ENCODE measurements around the gene TAMALIN.
"Not testable (repeated sequence)": the region's sequence is repeated elsewhere in the genome, so short reads cannot be mapped to it uniquely, and the experiment has no call there.

Gene TAMALIN

GRCh38 chr12:52006726-52007157 lies at the start of gene TAMALIN:
Gene TAMALIN (plus strand): TSS chr12:52006946. CDS start chr12:52007020, 74 bp downstream.
- DNase-seq (ENCODE audit: low read depth), result no peak

DNA sequence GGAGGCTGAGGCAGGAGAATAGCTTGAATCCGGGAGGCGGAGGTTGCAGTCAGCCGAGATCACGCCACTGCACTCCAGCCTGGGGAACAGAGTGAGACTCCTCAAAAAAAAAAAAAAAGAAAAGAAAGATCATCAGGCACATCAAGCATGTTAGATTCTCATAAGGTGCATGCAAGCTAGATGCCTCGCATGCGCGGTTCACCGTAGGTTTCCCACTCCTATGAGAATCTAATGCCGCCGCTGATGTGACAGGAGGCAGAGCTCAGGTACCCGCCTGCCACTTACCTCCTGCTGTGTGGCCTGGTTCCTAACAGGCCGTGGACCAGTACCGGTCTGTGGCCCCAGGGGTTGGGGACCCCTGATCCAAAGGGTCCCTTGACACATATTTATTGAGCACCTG lies 48.2 kb upstream of the TAMALIN start:
- no peak for DNase-seq (ENCODE audit: low read depth)

GRCh38 chr12:51959211-51959610 lies 47.5 kb upstream of the TAMALIN start:
- no peak for DNase-seq (ENCODE audit: low read depth)

- no peak for DNase-seq (ENCODE audit: low read depth)
Measured at GRCh38 chr12:51959921-51960320, 46.8 kb upstream of the TAMALIN start.

- no peak for DNase-seq (ENCODE audit: low read depth)
Measured at GRCh38 chr12:51960488-51960887, 46.3 kb upstream of the TAMALIN start.

- DNase-seq (ENCODE audit: low read depth), result no peak
Measured at GRCh38 chr12:51960890-51961289, 45.9 kb upstream of the TAMALIN start.

DNA sequence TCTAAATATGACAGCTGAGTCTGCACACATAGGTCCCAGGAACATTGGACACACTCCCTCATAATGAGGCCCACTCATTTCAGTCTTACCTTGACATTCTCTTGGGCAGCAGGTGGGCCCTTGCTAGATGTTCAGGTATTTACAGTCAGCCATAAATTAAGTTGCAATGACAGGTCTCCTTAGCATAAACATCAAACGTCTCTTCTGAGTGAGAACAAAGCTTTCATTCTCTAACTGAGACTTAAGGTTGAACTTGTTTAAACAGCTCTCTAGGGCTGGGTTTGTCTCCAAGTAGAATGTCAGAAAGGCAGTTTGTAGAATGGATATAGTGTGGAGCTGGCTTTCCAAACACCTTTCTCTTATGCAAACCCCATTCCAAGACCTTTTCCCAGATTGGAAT lies 44.9 kb upstream of the TAMALIN start:
- DNase-seq (ENCODE audit: low read depth), result no peak

DNA sequence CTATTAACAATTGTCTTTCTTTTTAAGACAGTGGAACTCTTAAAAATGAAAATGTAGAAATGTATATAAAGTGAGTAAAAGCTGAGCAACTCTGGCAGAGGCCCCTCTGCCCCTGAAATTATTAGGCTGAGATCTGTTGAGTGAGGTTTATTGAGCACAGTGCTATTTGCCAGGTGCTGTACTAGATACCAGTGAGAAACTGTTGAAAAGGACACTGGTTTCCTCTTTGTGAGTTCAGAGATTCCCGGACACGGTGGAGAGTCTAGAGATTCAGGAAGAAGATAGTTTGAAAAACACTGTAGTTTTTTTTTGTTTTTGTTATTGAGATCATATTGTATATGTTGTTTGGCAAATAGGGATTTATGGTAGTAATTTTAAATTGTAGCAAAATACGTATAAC lies 44.0 kb upstream of the TAMALIN start:
- no peak for DNase-seq (ENCODE audit: low read depth)

DNA sequence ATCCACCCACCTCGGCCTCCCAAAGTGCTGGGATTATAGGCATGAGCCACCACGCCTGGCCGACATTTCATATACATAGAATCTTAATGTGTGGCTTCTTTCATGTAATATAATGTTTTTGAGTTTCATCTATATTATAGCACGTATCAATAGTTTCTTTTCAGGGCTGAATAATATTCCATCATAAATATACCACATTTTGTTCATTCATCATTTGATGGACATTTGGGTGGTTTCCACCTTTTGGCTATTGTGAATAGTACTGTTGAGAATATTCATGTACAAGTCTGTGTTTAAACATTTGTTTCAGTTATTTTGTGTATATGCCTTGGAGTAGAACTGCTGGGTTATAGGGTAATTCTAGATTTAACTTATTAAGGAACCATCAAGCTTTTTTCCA lies 43.3 kb upstream of the TAMALIN start:
- DNase-seq (ENCODE audit: low read depth), result no peak

- DNase-seq (ENCODE audit: low read depth), result no peak
Measured at GRCh38 chr12:51969643-51970042, 37.1 kb upstream of the TAMALIN start.

DNA sequence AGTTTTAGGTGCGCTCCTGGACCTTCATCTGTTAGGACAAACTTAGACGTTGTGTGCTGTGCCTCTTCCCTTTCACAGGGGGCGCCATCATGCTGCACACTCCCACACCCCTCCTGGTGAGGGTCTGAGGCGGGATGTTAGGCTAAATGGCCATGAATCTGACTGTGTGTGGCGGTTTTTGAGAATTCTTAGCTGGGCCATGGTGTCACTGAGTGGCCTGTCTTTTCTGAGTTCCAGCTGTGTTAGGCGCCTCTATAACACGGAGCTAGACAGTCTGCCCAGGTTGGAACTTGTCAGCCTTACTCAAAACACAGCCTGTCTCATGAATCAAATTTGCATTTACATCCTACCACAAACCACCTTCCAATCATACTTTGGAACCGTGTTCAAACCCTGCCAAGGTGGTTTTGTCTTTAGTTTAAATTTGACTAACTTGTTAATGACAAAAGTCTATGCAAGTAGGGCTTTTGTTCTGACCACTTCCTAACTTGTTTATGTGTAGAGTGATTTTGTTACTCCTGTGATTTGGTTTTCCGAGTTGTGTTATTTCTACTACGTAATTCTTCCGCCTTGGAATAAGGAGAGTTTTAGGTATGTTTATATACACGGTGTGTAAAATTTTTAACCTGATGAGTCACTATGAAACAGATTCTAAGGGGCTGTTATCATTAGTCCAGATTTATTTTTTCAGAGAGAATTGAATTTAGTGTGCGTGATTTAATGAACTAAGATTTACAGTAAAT lies 35.7 kb upstream of the TAMALIN start:
- DNase-seq (ENCODE audit: low read depth), result no peak

- no peak for DNase-seq (ENCODE audit: low read depth)
Measured at GRCh38 chr12:51971679-51972421, 34.9 kb upstream of the TAMALIN start.

- DNase-seq (ENCODE audit: low read depth), result no peak
Measured at GRCh38 chr12:51972422-51972812, 34.3 kb upstream of the TAMALIN start.

GRCh38 chr12:51972849-51973273 lies 33.9 kb upstream of the TAMALIN start:
- DNase-seq (ENCODE audit: low read depth), result peak; percentile 64

- DNase-seq (ENCODE audit: low read depth), result peak; percentile 47
Measured at GRCh38 chr12:51973560-51973959, 33.2 kb upstream of the TAMALIN start.

DNA sequence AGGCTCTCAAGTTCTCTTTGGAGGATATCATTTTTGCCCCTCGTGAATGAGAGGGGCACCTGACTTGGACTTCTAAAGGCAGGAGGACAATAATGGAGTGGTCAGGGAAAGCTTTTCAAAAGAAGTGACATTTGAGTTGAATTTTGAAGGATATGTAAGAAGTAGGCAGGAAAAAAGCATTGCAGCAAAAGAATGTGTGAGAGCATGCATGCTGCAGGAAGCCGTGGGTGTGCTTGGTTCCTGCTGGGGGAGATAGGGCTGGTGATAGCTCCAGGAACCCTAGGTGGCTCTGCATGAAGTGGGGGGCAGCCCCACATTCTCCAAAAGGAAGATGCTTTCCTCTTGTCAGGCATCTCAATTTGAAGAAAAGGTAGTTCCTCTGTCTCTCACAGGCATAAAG lies 32.1 kb upstream of the TAMALIN start:
- DNase-seq (ENCODE audit: low read depth), result no peak

DNA sequence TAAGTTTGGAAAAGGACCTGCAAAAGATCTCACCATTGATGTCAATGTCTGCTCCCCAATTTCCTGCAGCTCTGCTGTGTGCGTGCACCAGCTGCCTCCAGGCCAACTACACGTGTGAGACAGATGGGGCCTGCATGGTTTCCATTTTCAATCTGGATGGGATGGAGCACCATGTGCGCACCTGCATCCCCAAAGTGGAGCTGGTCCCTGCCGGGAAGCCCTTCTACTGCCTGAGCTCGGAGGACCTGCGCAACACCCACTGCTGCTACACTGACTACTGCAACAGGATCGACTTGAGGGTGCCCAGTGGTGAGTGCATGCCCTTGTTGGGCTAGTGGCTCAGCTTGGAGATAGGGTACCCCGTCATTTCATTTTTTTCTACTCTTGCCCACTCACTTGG lies 31.6 kb upstream of the TAMALIN start:
- DNase-seq (ENCODE audit: low read depth), result no peak

GRCh38 chr12:51976376-51977160 lies 30.2 kb upstream of the TAMALIN start:
- no peak for DNase-seq (ENCODE audit: low read depth)

DNA sequence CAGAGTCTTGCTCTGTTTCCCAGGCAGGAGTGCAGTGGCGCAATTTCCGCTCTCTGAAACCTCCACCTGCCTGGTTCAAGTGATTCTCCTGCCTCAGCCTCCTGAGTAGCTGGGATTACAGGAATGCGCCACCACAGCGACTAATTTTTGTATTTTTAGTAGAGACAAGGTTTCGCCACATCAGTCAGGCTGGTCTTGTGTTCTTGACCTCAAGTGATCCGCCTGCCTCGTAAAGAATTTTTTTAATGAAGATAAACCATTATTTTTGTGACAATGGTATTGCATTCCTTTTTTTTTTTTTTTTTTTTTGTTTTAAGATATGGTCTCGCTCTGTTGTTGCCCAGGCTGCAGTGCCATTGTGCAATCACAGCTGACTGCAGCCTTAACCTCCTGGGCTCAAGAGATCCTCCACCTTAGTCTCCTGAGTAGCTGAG lies 29.4 kb upstream of the TAMALIN start:
- no peak for DNase-seq (ENCODE audit: low read depth)

GRCh38 chr12:51979306-51979705 lies 27.4 kb upstream of the TAMALIN start:
- not testable (repeated sequence) for DNase-seq (ENCODE audit: low read depth)

DNA sequence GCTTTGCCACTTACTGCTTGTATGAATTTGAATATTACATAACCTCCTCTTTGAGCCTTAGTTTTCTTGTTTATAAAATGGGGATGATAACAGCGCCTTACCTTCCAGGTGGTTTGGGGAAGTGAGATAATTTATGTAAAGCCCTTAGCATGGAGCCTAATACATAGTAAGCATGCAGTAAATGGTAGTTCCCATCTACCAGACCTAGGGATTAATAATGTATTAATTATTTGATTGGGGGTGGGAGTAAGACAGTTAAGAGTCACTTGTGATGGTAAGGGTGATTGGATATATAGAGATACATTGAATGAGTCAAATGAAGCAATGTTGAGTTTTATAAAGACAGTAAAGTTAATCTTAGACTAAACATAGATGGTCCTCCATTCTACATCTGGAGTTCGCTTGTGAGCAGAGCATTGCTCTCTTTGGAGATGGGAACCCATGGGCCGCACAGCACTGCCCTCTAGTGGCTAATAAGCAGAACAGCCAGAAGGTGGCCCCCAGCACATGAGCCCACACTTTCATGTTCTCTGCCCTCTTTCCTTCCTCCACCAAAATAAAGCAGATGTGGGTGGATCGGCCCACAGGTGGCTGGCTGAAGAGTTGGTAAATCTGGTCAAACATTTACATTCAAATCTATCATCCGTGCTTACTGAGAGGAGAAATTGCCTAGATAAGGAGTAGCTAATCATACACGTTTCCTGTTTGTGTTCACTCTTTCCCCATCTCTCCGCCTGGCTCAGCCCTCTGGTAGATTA lies 26.5 kb upstream of the TAMALIN start:
- DNase-seq (ENCODE audit: low read depth), result peak; percentile 47

DNA sequence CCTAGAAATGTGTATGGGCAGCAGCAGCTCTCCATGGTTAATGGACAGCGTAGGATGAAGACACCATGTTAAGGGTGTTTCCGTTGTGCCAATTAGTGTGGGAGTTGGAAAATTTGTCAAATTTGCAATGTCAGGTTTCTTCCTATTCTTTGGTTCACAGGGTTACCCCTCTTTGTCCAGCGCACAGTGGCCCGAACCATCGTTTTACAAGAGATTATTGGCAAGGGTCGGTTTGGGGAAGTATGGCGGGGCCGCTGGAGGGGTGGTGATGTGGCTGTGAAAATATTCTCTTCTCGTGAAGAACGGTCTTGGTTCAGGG lies 26.0 kb upstream of the TAMALIN start:
- no peak for DNase-seq (ENCODE audit: low read depth)
